ENCODE data around the gene SLC25A22.

DNA sequence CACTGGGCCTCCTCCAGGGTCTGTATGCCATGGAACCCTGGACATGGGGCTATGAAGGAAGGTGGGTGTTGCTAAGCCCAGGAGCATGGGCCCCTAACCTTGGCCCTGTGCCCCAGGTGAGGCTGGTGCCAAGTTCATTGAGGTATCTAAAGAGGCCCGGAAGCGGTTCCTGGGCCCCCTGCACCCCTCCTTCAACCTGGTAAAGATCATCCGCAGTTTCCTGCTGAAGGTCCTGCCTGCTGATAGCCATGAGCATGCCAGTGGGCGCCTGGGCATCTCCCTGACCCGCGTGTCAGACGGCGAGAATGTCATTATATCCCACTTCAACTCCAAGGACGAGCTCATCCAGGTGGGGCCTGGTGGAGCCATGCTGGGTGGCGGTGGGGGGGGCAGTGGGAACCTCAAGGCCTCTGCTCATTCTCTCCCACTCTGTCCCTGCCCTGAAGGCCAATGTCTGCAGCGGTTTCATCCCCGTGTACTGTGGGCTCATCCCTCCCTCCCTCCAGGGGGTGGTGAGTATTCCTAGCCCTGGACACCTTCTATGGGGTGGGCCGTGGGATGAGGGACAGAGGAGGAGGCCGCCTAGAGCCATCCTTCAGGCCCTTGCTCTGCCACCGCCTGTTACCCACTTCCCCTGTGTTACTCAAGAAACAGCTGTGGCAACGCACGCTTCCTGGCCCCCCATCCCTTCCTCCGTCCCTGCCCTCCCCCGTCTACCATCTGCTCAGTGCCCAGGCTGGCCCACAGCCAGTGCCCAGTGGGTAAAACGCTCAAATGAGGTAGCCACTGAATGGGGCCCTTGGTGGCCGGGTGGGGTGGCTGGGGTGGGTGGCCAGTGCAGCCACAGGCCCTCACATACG is 23.7 kb upstream of the SLC25A22 start:
- TF ChIP-seq, protein P1, sequence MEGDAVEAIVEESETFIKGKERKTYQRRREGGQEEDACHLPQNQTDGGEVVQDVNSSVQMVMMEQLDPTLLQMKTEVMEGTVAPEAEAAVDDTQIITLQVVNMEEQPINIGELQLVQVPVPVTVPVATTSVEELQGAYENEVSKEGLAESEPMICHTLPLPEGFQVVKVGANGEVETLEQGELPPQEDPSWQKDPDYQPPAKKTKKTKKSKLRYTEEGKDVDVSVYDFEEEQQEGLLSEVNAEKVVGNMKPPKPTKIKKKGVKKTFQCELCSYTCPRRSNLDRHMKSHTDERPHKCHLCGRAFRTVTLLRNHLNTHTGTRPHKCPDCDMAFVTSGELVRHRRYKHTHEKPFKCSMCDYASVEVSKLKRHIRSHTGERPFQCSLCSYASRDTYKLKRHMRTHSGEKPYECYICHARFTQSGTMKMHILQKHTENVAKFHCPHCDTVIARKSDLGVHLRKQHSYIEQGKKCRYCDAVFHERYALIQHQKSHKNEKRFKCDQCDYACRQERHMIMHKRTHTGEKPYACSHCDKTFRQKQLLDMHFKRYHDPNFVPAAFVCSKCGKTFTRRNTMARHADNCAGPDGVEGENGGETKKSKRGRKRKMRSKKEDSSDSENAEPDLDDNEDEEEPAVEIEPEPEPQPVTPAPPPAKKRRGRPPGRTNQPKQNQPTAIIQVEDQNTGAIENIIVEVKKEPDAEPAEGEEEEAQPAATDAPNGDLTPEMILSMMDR (IDR thresholded peaks at IDR 0.05), result no peak
- TF ChIP-seq POLR2A (IDR thresholded peaks at IDR 0.05), result no peak

Measured in testis (tissue), 2 donors.